GM23338 (cell line): ENCODE measurements around the gene BFAR. TPM values are rescaled to one million over a fixed set of nuclear protein-coding genes. Genes with fewer than 3 reads are reported as not detected.
A peak's percentile ranks its signal among the peaks of the same experiment; 100 is the strongest.

ENCODE experiments used
- ATAC-seq: fragments of 200-7000 bp; cut with Tn5 transposase; 3 replicates; pipeline ENCODE4 v1.9.1; 2020
- DNase-seq: peaks from one replicate; pipeline ENCODE4 v3.0.0-alpha.2; 2015; ENCODE audit warnings: low spot score
- H2AFZ ChIP-seq: fragments of 200-600 bp; sonication (generic); 2 replicates; pipeline ENCODE4 v1.8.0; 2016; ENCODE audit warnings: antibody characterized with exemption, mild to moderate bottlenecking, moderate library complexity
- H3F3A ChIP-seq: fragments of 200-600 bp; sonication (generic); replicated peaks from 2 replicates; pipeline ENCODE4 v1.8.0; 2017; ENCODE audit warnings: antibody characterized with exemption, mixed run types, low read depth
- H3K27ac ChIP-seq: fragments of 200-600 bp; sonication (generic); 2 replicates; pipeline ENCODE4 v1.6.1; 2016; ENCODE audit warnings: low read depth
- H3K27me3 ChIP-seq: fragments of 200-600 bp; sonication (generic); 2 replicates; pipeline ENCODE4 v1.8.0; 2016; ENCODE audit warnings: mild to moderate bottlenecking, mixed run types, moderate library complexity; ENCODE audit not compliant: insufficient read depth
- H3K36me3 ChIP-seq: fragments of 200-600 bp; sonication (generic); 2 replicates; pipeline ENCODE4 v1.8.0; 2016; ENCODE audit warnings: mild to moderate bottlenecking; ENCODE audit not compliant: insufficient read depth
- H3K4me1 ChIP-seq: fragments of 200-600 bp; sonication (generic); 2 replicates; pipeline ENCODE4 v1.8.0; 2016; ENCODE audit warnings: mild to moderate bottlenecking, moderate library complexity; ENCODE audit not compliant: insufficient read depth
- H3K4me2 ChIP-seq: fragments of 200-600 bp; sonication (generic); 2 replicates; pipeline ENCODE4 v1.7.1; 2017; ENCODE audit warnings: mixed run types
- H3K4me3 ChIP-seq: fragments of 200-600 bp; sonication (generic); 2 replicates; pipeline ENCODE4 v1.6.1; 2016; ENCODE audit warnings: mixed run types
- H3K79me2 ChIP-seq: fragments of 200-600 bp; sonication (generic); replicated peaks from 2 replicates; pipeline ENCODE4 v1.8.0; 2017; ENCODE audit warnings: mild to moderate bottlenecking; ENCODE audit not compliant: insufficient read depth
- H3K9me2 ChIP-seq: fragments of 200-600 bp; sonication (generic); 2 replicates; pipeline ENCODE4 v1.8.0; 2017; ENCODE audit not compliant: insufficient read depth
- H4K20me1 ChIP-seq: fragments of 200-600 bp; sonication (generic); replicated peaks from 2 replicates; pipeline ENCODE4 v1.8.0; 2017; ENCODE audit warnings: mild to moderate bottlenecking; ENCODE audit not compliant: insufficient read depth
- H3K27ac Mint-ChIP-seq: 2 replicates; pipeline ENCODE4 v1.8.0; 2020; ENCODE audit warnings: inconsistent platforms, mild to moderate bottlenecking, moderate library complexity, mixed read lengths
- H3K27me3 Mint-ChIP-seq: 3 replicates; pipeline ENCODE4 v1.8.0; 2022; ENCODE audit warnings: low read depth, mild to moderate bottlenecking, moderate library complexity, mixed read lengths, inconsistent platforms; ENCODE audit not compliant: insufficient read depth, poor library complexity
- H3K36me3 Mint-ChIP-seq: 3 replicates; pipeline ENCODE4 v1.8.0; 2021; ENCODE audit warnings: low read depth, mild to moderate bottlenecking, inconsistent platforms, moderate library complexity, mixed read lengths
- H3K4me1 Mint-ChIP-seq: 3 replicates; pipeline ENCODE4 v1.8.0; 2020; ENCODE audit warnings: mild to moderate bottlenecking, inconsistent platforms, mixed read lengths
- H3K4me3 Mint-ChIP-seq: 3 replicates; pipeline ENCODE4 v1.8.0; 2021; ENCODE audit warnings: moderate library complexity, mild to moderate bottlenecking, inconsistent platforms, mixed read lengths
- H3K9me3 Mint-ChIP-seq: 3 replicates; pipeline ENCODE4 v1.8.0; 2020; ENCODE audit warnings: moderate library complexity, mild to moderate bottlenecking, inconsistent platforms, mixed read lengths
- CREB1 ChIP-seq: fragments of 250-450 bp; sonication (Bioruptor Pico); IDR thresholded peaks from 2 replicates; pipeline ENCODE4 v1.5.0; 2020; ENCODE audit warnings: low read depth, mild to moderate bottlenecking, moderate library complexity
- EZH2phosphoT487 ChIP-seq: fragments of 200-600 bp; sonication (generic); IDR thresholded peaks from one replicate; pipeline ENCODE4 v1.8.1; 2018; ENCODE audit warnings: antibody characterized with exemption; ENCODE audit not compliant: unreplicated experiment
- JUNB ChIP-seq: IDR thresholded peaks from one replicate; pipeline ENCODE4 v1.6.1; 2016; ENCODE audit warnings: antibody characterized with exemption; ENCODE audit not compliant: unreplicated experiment
- POLR2AphosphoS5 ChIP-seq: IDR thresholded peaks from 2 replicates; pipeline ENCODE4 v1.6.1; 2016; ENCODE audit warnings: antibody characterized with exemption, low read depth
- STAT1 ChIP-seq: IDR thresholded peaks from one replicate; pipeline ENCODE4 v1.6.1; 2016; ENCODE audit warnings: antibody characterized with exemption; ENCODE audit not compliant: unreplicated experiment
- ZNF114 ChIP-seq: fragments of 250-450 bp; sonication (Bioruptor Pico); IDR thresholded peaks from 2 replicates; pipeline ENCODE4 v1.5.0; 2020; ENCODE audit warnings: mild to moderate bottlenecking, moderate library complexity
- polyA plus RNA-seq: library from polyadenylated mRNA; unstranded; fragments of >200 nt; fragmentation: Nextera tagmentation; extraction: Ambion mirVana; gene quantifications from 2 replicates; pipeline ENCODE4 v1.2.1, GENCODE V29; 2016
- total RNA-seq: library from RNA; depleted of rRNA; stranded (reverse); fragments of >200 nt; shearing (Covaris generic); gene quantifications from 2 replicates; pipeline ENCODE4 v1.2.3, GENCODE V29; 2014
- TF ChIP-seq, protein P1 (sequence below), 2 experiments: fragments of 200-600 bp in 1 of 2; sonication (generic) in 1 of 2; conservative IDR thresholded peaks; 2 replicates each; pipeline versions ENCODE4 v1.5.1 to v1.6.1; 2016 to 2017; ENCODE audit warnings: antibody characterized with exemption in 2 of 2, low read depth in 2 of 2, mild to moderate bottlenecking in 2 of 2, moderate library complexity in 1 of 2
- TF ChIP-seq, protein P2 (sequence below): IDR thresholded peaks from 2 replicates; pipeline ENCODE4 v1.6.1; 2016; ENCODE audit warnings: antibody characterized with exemption

BFAR gene
- total and polyA plus RNA-seq, 2 experiments from 2014 or later, result 54.4 to 126 TPM

DNA sequence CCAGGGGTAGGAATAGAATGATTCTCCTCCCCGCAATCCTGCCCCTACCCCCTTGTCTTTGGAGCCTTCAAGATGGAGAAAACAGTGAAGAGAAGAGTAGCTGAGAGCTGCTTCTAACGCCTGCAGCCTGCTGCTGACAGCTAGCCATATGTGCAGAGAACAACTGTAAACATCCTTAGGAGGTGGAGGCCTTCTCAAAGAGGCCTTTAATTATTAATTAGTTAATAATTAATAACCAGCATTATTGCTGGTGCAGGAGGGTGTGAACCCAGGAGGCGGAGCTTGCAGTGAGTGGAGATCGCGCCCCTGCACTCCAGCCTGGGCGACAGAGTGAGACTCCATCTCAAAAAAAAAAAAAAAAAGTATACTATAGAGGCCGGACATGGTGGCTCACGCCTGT lies 8.5 kb downstream of the BFAR start:
- H3K27ac Mint-ChIP-seq, result peak overlapping the region; percentile 86
- peaks cover 66% of the 10 kb centered on the region for H3K36me3 Mint-ChIP-seq
- Histone ChIP-seq H3K4me1 (peaks cover 31% of the 10 kb centered on the region), H3K4me2 (0 out of 2 replicates have a peak overlapping the region, but pooled peaks have one; percentile 15), H3K4me3 (no peak overlapping the region), H3K79me2 (peaks cover 92% of the 10 kb centered on the region), H2AFZ (no peak overlapping the region), H3K27ac (0 out of 2 replicates have a peak overlapping the region, but pooled peaks have one; percentile 65), H3F3A (0 out of 2 replicates have a peak, but pooled peaks cover 4% of the 10 kb centered on the region), H4K20me1 (peaks cover 21% of the 10 kb centered on the region), H3K27me3 (no peaks in the 10 kb centered on the region), H3K36me3 (peaks cover 30% of the 10 kb centered on the region), H3K9me2 (no peaks in the 10 kb centered on the region)
- no peaks in the 10 kb centered on the region for H3K27me3 Mint-ChIP-seq
- no peak overlapping the region for H3K4me3 Mint-ChIP-seq
- ATAC-seq, result peak; percentile 14; the same call in 2 of the 3 replicates
- H3K4me1 Mint-ChIP-seq, result peaks cover 38% of the 10 kb centered on the region
- DNase-seq, result no peak
- H3K9me3 Mint-ChIP-seq, result no peaks in the 10 kb centered on the region
- TF ChIP-seq JUNB (no peak), ZNF114 (CRISPR knock-in tag) (no peak), POLR2AphosphoS5 (no peak), EZH2phosphoT487 (no peak), STAT1 (no peak), CREB1 (CRISPR knock-in tag) (no peak)
- TF ChIP-seq, protein P1, sequence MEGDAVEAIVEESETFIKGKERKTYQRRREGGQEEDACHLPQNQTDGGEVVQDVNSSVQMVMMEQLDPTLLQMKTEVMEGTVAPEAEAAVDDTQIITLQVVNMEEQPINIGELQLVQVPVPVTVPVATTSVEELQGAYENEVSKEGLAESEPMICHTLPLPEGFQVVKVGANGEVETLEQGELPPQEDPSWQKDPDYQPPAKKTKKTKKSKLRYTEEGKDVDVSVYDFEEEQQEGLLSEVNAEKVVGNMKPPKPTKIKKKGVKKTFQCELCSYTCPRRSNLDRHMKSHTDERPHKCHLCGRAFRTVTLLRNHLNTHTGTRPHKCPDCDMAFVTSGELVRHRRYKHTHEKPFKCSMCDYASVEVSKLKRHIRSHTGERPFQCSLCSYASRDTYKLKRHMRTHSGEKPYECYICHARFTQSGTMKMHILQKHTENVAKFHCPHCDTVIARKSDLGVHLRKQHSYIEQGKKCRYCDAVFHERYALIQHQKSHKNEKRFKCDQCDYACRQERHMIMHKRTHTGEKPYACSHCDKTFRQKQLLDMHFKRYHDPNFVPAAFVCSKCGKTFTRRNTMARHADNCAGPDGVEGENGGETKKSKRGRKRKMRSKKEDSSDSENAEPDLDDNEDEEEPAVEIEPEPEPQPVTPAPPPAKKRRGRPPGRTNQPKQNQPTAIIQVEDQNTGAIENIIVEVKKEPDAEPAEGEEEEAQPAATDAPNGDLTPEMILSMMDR (conservative IDR thresholded peaks at IDR 0.05; ENCODE audit: low read depth in 2 of 2), result no peak
- TF ChIP-seq, protein P2, sequence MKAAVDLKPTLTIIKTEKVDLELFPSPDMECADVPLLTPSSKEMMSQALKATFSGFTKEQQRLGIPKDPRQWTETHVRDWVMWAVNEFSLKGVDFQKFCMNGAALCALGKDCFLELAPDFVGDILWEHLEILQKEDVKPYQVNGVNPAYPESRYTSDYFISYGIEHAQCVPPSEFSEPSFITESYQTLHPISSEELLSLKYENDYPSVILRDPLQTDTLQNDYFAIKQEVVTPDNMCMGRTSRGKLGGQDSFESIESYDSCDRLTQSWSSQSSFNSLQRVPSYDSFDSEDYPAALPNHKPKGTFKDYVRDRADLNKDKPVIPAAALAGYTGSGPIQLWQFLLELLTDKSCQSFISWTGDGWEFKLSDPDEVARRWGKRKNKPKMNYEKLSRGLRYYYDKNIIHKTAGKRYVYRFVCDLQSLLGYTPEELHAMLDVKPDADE, result no peak

DNA sequence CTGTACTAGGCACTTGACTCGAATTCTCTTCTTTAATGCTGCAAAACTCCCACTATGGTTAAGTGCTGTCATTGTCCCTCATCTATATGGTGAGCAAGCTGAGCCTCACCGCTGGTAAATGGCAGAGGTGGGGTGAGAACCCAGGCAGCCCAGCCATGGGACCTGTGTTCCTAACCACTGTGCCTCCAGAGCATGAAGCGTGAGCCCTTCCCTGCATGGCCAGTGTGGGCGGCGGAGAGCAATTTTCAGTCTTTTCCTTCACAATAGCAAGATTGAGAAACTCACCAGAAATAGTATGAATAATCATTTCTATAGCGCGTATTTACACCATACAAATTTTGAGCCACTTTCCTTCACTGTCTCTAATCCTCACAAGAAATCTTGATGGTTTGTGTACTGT lies 9.2 kb downstream of the BFAR start:
- H3K27me3 Mint-ChIP-seq, result no peaks in the 10 kb centered on the region
- H3K4me1 Mint-ChIP-seq, result peaks cover 31% of the 10 kb centered on the region
- peak; percentile 47 for DNase-seq
- Histone ChIP-seq H3K27me3 (no peaks in the 10 kb centered on the region), H3K9me2 (no peaks in the 10 kb centered on the region), H3K79me2 (peaks cover 90% of the 10 kb centered on the region), H2AFZ (no peak overlapping the region), H4K20me1 (peaks cover 21% of the 10 kb centered on the region), H3K27ac (peak overlapping the region; percentile 42; the same call in 1 of the 2 replicates), H3K4me2 (peak overlapping the region; percentile 15; the same call in 1 of the 2 replicates), H3F3A (0 out of 2 replicates have a peak, but pooled peaks cover 4% of the 10 kb centered on the region), H3K36me3 (peaks cover 30% of the 10 kb centered on the region), H3K4me3 (no peak overlapping the region), H3K4me1 (peaks cover 28% of the 10 kb centered on the region)
- TF ChIP-seq, protein P1 (conservative IDR thresholded peaks at IDR 0.05; ENCODE audit: low read depth in 2 of 2), result 0 out of 4 replicates have a peak, but pooled peaks of 1 of the 2 experiments have one; percentile 17
- TF ChIP-seq CREB1 (CRISPR knock-in tag), result no peak
- H3K9me3 Mint-ChIP-seq, result no peaks in the 10 kb centered on the region
- peak; percentile 73 for ATAC-seq
- H3K4me3 Mint-ChIP-seq, result no peak overlapping the region
- peak overlapping the region; percentile 87 for H3K27ac Mint-ChIP-seq
- H3K36me3 Mint-ChIP-seq, result peaks cover 70% of the 10 kb centered on the region
